ENCODE results near the gene MTUS2. TPM values are rescaled to one million over a fixed set of nuclear protein-coding genes. Genes with fewer than 3 reads are reported as not detected.

The MTUS2 gene
- total and polyA plus RNA-seq, 9 of the 15 experiments (the other 6 are each of a cell fraction or from before 2014, with no cell fraction given), result 0.01 to 0.28 (median 0.06) TPM; not detected in 1

DNA sequence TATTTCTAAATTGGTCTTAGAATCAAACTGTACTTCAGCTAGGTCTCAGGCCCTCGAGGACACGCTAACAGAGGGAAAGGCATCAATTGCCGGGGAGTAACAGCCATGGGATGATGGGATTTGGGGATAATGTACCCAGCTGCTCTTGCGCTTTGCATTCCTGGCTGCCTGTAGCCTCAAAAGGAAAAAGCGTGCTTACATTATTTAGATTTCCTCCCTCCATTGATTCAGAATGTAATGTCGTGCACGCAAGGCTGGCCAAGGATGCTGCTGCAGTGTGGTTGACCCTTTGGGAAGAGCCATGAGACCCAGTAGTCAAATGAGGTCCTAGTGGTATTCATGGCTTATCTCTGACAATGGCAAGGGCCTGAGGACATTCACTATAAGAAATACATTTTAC, 680.2 kb downstream of the MTUS2 start:
- ATAC-seq (no peak), FAIRE-seq (no peak), DNase-seq (ENCODE audit: extremely low read depth in 1 of 4, low spot score in 3 of 4) (no peak)
- Histone ChIP-seq H3K79me2 (ENCODE audit: control insufficient read depth, insufficient read depth, low read length) (no peaks in the 10 kb centered on the region), H4K20me1 (replicated peaks; ENCODE audit: control insufficient read depth, insufficient read depth, low read length) (no peaks in the 10 kb centered on the region), H3K4me1 (replicated peaks in 1 of 2; ENCODE audit: control insufficient read depth in 2 of 2, insufficient read depth in 2 of 2, low read length in 2 of 2) (peaks cover 0 to 4% of the 10 kb centered on the region in 2 experiments; a peak in 1 of 5 replicates), H3K27ac (ENCODE audit: extremely low read depth, low read depth, low read length) (no peak overlapping the region), H3K27me3 (ENCODE audit: control insufficient read depth in 2 of 2, insufficient read depth in 2 of 2, low read length in 2 of 2) (peaks cover under 1 to 70% of the 10 kb centered on the region in 2 experiments; a peak in 3 of 5 replicates), H3K9me3 (replicated peaks; ENCODE audit: control insufficient read depth, insufficient read depth, low read depth, low read length) (no peaks in the 10 kb centered on the region), H3K9ac (ENCODE audit: insufficient read depth in 1 of 2, low read depth in 2 of 2, low read length in 2 of 2) (no peak overlapping the region), H3K36me3 (ENCODE audit: control insufficient read depth, insufficient read depth, low read length) (no peaks in the 10 kb centered on the region), H3K4me2 (ENCODE audit: insufficient read depth, low read length) (no peak overlapping the region), H2AFZ (ENCODE audit: low read depth, low read length) (no peak overlapping the region), H3K9me1 (ENCODE audit: control insufficient read depth, insufficient read depth, low read length) (no peaks in the 10 kb centered on the region), H3K4me3 (no peak overlapping the region)
- TF ChIP-seq MTA3 (IDR thresholded peaks at IDR 0.05; ENCODE audit: borderline replicate concordance), result no peak
- no peak for TF ChIP-seq PRMT5 (CRISPR knock-in tag; IDR thresholded peaks at IDR 0.05)
- TF ChIP-seq, protein P1, sequence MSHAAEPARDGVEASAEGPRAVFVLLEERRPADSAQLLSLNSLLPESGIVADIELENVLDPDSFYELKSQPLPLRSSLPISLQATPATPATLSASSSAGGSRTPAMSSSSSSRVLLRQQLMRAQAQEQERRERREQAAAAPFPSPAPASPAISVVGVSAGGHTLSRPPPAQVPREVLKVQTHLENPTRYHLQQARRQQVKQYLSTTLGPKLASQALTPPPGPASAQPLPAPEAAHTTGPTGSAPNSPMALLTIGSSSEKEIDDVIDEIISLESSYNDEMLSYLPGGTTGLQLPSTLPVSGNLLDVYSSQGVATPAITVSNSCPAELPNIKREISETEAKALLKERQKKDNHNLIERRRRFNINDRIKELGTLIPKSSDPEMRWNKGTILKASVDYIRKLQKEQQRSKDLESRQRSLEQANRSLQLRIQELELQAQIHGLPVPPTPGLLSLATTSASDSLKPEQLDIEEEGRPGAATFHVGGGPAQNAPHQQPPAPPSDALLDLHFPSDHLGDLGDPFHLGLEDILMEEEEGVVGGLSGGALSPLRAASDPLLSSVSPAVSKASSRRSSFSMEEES (CRISPR knock-in tag; IDR thresholded peaks at IDR 0.05), result no peak
- no peak for TF ChIP-seq CGGBP1 (CRISPR knock-in tag; IDR thresholded peaks at IDR 0.05)
- no peak for TF ChIP-seq RAD21 (CRISPR knock-in tag; conservative IDR thresholded peaks at IDR 0.05 in 1 of 2, IDR thresholded peaks at IDR 0.05 in 1 of 2)
- no peak for TF ChIP-seq MEIS2 (IDR thresholded peaks at IDR 0.05; ENCODE audit: partially characterized antibody)
- TF ChIP-seq TEAD2 (tag; IDR thresholded peaks at IDR 0.05), result no peak
- no peak for TF ChIP-seq ZNF143 (CRISPR knock-in tag; IDR thresholded peaks at IDR 0.05)
- TF ChIP-seq ZNF512 (tag; IDR thresholded peaks at IDR 0.05), result no peak
- no peak for TF ChIP-seq NEUROD1 (IDR thresholded peaks at IDR 0.05; ENCODE audit: borderline replicate concordance, low read depth, low read length, partially characterized antibody)
- no peak for TF ChIP-seq ZKSCAN8 (CRISPR knock-in tag; IDR thresholded peaks at IDR 0.05)
- no peak for TF ChIP-seq ZNF707 (CRISPR knock-in tag; conservative IDR thresholded peaks at IDR 0.05)
- no peak for TF ChIP-seq MECOM (CRISPR knock-in tag; IDR thresholded peaks at IDR 0.05)
- TF ChIP-seq TBP (optimal IDR thresholded peaks at IDR 0.05; ENCODE audit: low read depth, low read length), result no peak
- TF ChIP-seq XRCC3 (IDR thresholded peaks at IDR 0.05), result no peak
- no TSS peak for BruUV-seq (replicated peaks)
- intact Hi-C loops (cut with micrococcal nuclease) (no loop called here), in situ Hi-C loops (cut with MboI) (no loop called here)
- WGBS (ENCODE audit: insufficient coverage, low coverage, missing lambda C conversion rate), result 0% methylated on average over 5 of the region's 7 CpGs
- ChIA-PET POLR2A (no interaction called here), CTCF (ENCODE audit: low intra/inter-chr PET ratio) (no interaction called here)

Data from K562 (cell line).